T-helper 17 cell (primary cell): ENCODE results near the gene HYDIN. TPM values are rescaled to one million over a fixed set of nuclear protein-coding genes. Genes with fewer than 3 reads are reported as not detected.

ENCODE experiments used
- ATAC-seq: fragments of 150-1000 bp; cut with Tn5 transposase; 2 replicates; pipeline ENCODE4 v1.10.0; 2021; ENCODE audit warnings: mild to moderate bottlenecking, moderate library complexity
- DNase-seq, 3 donors: peaks; one replicate each; pipeline versions ENCODE4 v3.0.0 to v3.0.0-alpha.2; 2020 to 2021
- H3K9me3 ChIP-seq: one replicate; pipeline ENCODE4 v1.7.0; 2013; ENCODE audit warnings: low read length, mild to moderate bottlenecking; ENCODE audit not compliant: control insufficient read depth, poor library complexity, severe bottlenecking
- H3K27ac Mint-ChIP-seq: one replicate; pipeline ENCODE4 v1.8.0; 2022; ENCODE audit warnings: mild to moderate bottlenecking, moderate library complexity, mixed read lengths
- H3K27me3 Mint-ChIP-seq: one replicate; pipeline ENCODE4 v1.8.0; 2022; ENCODE audit warnings: mixed read lengths
- H3K36me3 Mint-ChIP-seq: one replicate; pipeline ENCODE4 v1.8.0; 2022; ENCODE audit warnings: low read depth, mixed read lengths
- H3K4me1 Mint-ChIP-seq: one replicate; pipeline ENCODE4 v1.8.0; 2022; ENCODE audit warnings: mild to moderate bottlenecking, mixed read lengths
- H3K4me3 Mint-ChIP-seq: one replicate; pipeline ENCODE4 v1.8.0; 2022; ENCODE audit warnings: mild to moderate bottlenecking, moderate library complexity, mixed read lengths
- total RNA-seq, 4 donors: library from RNA in 2 of 4; stranded (reverse) in 2 of 4; gene quantifications; one replicate each; pipeline ENCODE4 v1.2.3 and lab custom pipeline; 2022 to 2026

Gene HYDIN
- total RNA-seq (not detected), total RNA-seq (lab: John Stamatoyannopoulos, UW) (0 reads per million in 2 donors)

DNA sequence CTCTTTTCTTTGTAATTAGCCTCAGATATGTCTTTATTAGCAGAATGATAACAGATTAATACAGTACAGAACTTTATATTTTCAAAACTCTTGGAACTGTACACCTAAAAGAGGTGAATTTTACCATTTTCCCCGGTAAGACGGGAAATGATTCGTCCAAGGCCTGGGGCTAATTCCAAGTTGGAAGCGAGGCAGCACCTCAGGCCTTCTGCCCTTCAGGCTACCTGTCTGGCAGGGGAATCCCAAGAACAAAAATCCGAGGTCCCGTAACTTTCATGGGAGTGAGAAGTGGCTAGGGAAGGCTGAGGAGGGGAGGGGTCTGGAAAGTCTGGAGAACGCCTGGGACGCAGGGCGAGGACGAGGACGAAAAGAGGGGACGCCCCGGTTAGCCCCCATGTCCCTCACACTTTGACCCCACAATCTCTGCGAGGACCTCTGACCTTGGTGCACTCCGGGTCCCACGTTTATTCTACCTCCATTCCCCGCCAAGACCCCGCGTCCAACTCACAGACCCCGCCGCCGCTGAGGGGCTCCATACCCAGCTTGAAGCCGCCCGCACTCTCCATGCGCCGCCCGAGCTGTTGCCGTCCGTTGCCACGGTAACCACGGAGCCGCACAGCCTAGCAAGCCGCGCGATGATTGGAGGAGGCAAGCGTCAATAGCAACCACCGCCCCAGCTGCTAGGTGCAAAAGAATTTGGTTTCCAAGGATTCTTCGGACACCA lies at the start of gene HYDIN:
HYDIN (minus strand) TSS at position 601 of the 724 bp plus-strand sequence. CDS start 43,827 bp downstream, outside the sequence.
- DNase-seq (no peak), ATAC-seq (no peak)
- no peaks in the 10 kb centered on the region for H3K4me1 Mint-ChIP-seq
- H3K27me3 Mint-ChIP-seq = peaks cover 24% of the 10 kb centered on the region
- no peaks in the 10 kb centered on the region for H3K9me3 ChIP-seq
- H3K27ac Mint-ChIP-seq = no peak within 1 kb of the TSS
- H3K4me3 Mint-ChIP-seq = no peak within 1 kb of the TSS
- H3K36me3 Mint-ChIP-seq = no peaks in the 10 kb centered on the region

DNA sequence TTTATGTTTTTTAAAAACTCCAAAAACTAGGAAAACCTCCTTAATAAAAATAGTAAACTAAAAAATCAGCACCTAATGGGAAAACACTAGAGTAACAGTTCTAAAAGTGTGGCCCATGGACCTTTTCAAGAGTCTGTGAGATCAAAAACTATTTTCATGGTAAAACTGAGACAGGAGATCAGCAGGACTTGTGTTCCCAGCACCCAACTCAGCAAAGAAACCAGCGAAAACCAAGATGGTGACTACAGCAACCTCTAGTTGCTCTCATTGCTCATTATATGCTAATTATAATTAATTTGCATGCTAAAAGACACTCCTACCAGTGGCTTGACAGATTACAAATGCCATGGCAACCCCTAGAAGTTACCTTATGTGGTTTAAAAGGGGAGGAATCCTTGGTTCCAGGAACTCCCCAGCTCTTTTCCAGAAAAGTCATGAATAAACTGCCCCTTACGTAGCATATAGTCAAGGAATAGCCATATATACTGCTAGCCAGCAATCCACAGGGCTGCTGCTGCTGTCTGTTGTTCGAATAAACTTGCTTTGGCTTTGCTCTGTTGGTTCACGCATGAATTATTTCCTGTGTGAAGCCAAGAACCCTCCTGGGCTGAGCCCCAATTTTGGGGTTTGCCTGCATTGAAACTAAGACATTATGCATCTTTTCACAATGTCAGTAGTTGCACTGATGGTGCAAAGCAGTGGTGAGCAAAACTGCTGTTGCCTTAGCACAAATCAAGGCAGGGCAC lies 46.2 kb upstream of the HYDIN start:
- ATAC-seq = no peak
- H3K27ac Mint-ChIP-seq = no peak overlapping the region
- H3K4me3 Mint-ChIP-seq = no peak overlapping the region
- H3K36me3 Mint-ChIP-seq = no peaks in the 10 kb centered on the region
- H3K4me1 Mint-ChIP-seq = no peaks in the 10 kb centered on the region
- H3K9me3 ChIP-seq = no peaks in the 10 kb centered on the region
- no peak for DNase-seq
- no peaks in the 10 kb centered on the region for H3K27me3 Mint-ChIP-seq

GRCh38 chr16:71273384-71273783 lies 42.9 kb upstream of the HYDIN start:
- H3K4me3 Mint-ChIP-seq = no peak overlapping the region
- no peaks in the 10 kb centered on the region for H3K36me3 Mint-ChIP-seq
- ATAC-seq (no peak), DNase-seq (no peak)
- peaks cover 3% of the 10 kb centered on the region for H3K4me1 Mint-ChIP-seq
- no peak overlapping the region for H3K27ac Mint-ChIP-seq
- no peaks in the 10 kb centered on the region for H3K9me3 ChIP-seq
- H3K27me3 Mint-ChIP-seq = no peaks in the 10 kb centered on the region

- no peak for ATAC-seq
- H3K27ac Mint-ChIP-seq = no peak overlapping the region
- no peak overlapping the region for H3K4me3 Mint-ChIP-seq
- no peaks in the 10 kb centered on the region for H3K36me3 Mint-ChIP-seq
- no peaks in the 10 kb centered on the region for H3K9me3 ChIP-seq
- H3K4me1 Mint-ChIP-seq = no peaks in the 10 kb centered on the region
- no peak for DNase-seq
- H3K27me3 Mint-ChIP-seq = peaks cover 34% of the 10 kb centered on the region
These were observed 33.8 kb upstream of the HYDIN start for GRCh38 chr16:71264299-71264698.

GRCh38 chr16:71263582-71263981 lies 33.1 kb upstream of the HYDIN start:
- H3K27me3 Mint-ChIP-seq = peaks cover 36% of the 10 kb centered on the region
- no peak for DNase-seq
- no peaks in the 10 kb centered on the region for H3K9me3 ChIP-seq
- no peak overlapping the region for H3K27ac Mint-ChIP-seq
- H3K4me3 Mint-ChIP-seq = no peak overlapping the region
- no peaks in the 10 kb centered on the region for H3K36me3 Mint-ChIP-seq
- ATAC-seq = no peak
- H3K4me1 Mint-ChIP-seq = no peaks in the 10 kb centered on the region

GRCh38 chr16:71262391-71262790 lies 31.9 kb upstream of the HYDIN start:
- H3K4me1 Mint-ChIP-seq = no peaks in the 10 kb centered on the region
- H3K4me3 Mint-ChIP-seq = no peak overlapping the region
- no peak for ATAC-seq
- H3K36me3 Mint-ChIP-seq = no peaks in the 10 kb centered on the region
- no peak for DNase-seq
- H3K27me3 Mint-ChIP-seq = peaks cover 39% of the 10 kb centered on the region
- no peaks in the 10 kb centered on the region for H3K9me3 ChIP-seq
- no peak overlapping the region for H3K27ac Mint-ChIP-seq

- H3K9me3 ChIP-seq = no peaks in the 10 kb centered on the region
- ATAC-seq (no peak), DNase-seq (no peak)
- H3K36me3 Mint-ChIP-seq = no peaks in the 10 kb centered on the region
- H3K27me3 Mint-ChIP-seq = peaks cover 48% of the 10 kb centered on the region
- no peaks in the 10 kb centered on the region for H3K4me1 Mint-ChIP-seq
- no peak overlapping the region for H3K4me3 Mint-ChIP-seq
- no peak overlapping the region for H3K27ac Mint-ChIP-seq
These were observed 30.5 kb upstream of the HYDIN start for GRCh38 chr16:71260995-71261394.

GRCh38 chr16:71259086-71259485 lies 28.6 kb upstream of the HYDIN start:
- no peak for ATAC-seq
- no peak for DNase-seq
- no peak overlapping the region for H3K4me3 Mint-ChIP-seq

GRCh38 chr16:71258372-71258771 lies 27.9 kb upstream of the HYDIN start:
- H3K9me3 ChIP-seq = no peaks in the 10 kb centered on the region
- DNase-seq = no peak
- Mint-ChIP-seq H3K4me3 (no peak overlapping the region), H3K36me3 (no peaks in the 10 kb centered on the region), H3K27me3 (peaks cover 64% of the 10 kb centered on the region), H3K27ac (no peak overlapping the region), H3K4me1 (peaks cover 3% of the 10 kb centered on the region)
- ATAC-seq = no peak

More at GRCh38 chr16:71259086-71259485, 28.6 kb upstream of the HYDIN start:
- Mint-ChIP-seq H3K27ac (no peak overlapping the region), H3K36me3 (no peaks in the 10 kb centered on the region), H3K27me3 (peaks cover 65% of the 10 kb centered on the region), H3K4me1 (peaks cover 3% of the 10 kb centered on the region)
- H3K9me3 ChIP-seq = no peaks in the 10 kb centered on the region

DNA sequence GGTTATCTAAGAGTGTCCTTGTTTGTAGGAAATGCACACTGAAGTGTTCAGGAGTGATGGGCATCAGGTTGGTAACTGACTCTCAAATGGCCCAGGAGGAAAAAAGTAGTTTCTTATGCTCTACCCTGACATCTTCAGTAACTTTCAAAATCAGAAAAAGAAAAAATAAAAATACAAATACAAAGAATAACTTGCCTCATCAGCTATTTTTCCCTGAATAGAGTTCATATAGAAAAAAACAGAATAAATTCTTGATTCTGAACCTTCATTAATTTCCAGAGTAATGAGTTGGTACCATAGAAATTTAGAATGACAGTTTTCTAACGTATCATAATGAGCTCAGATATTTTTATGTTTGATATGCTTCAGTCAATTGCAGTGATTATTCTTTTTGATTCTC lies 27.2 kb upstream of the HYDIN start:
- Mint-ChIP-seq H3K36me3 (no peaks in the 10 kb centered on the region), H3K27ac (no peak overlapping the region), H3K4me3 (no peak overlapping the region), H3K4me1 (peaks cover 3% of the 10 kb centered on the region), H3K27me3 (peaks cover 58% of the 10 kb centered on the region)
- DNase-seq (no peak), ATAC-seq (no peak)
- no peaks in the 10 kb centered on the region for H3K9me3 ChIP-seq

- peaks cover 56% of the 10 kb centered on the region for H3K27me3 Mint-ChIP-seq
- no peak overlapping the region for H3K27ac Mint-ChIP-seq
- H3K4me3 Mint-ChIP-seq = no peak overlapping the region
- no peaks in the 10 kb centered on the region for H3K36me3 Mint-ChIP-seq
- no peaks in the 10 kb centered on the region for H3K9me3 ChIP-seq
- ATAC-seq = no peak
- H3K4me1 Mint-ChIP-seq = peaks cover 3% of the 10 kb centered on the region
- no peak for DNase-seq
These were observed 25.2 kb upstream of the HYDIN start for GRCh38 chr16:71255721-71256120.

- ATAC-seq = no peak
- H3K27me3 Mint-ChIP-seq = peaks cover 54% of the 10 kb centered on the region
- no peaks in the 10 kb centered on the region for H3K9me3 ChIP-seq
- H3K4me1 Mint-ChIP-seq = peaks cover 3% of the 10 kb centered on the region
- no peak overlapping the region for H3K4me3 Mint-ChIP-seq
- no peak overlapping the region for H3K27ac Mint-ChIP-seq
- no peaks in the 10 kb centered on the region for H3K36me3 Mint-ChIP-seq
- no peak for DNase-seq
These were observed 24.5 kb upstream of the HYDIN start for GRCh38 chr16:71254832-71255525.

- Mint-ChIP-seq H3K4me3 (no peak overlapping the region), H3K4me1 (peaks cover 3% of the 10 kb centered on the region), H3K27ac (no peak overlapping the region), H3K36me3 (no peaks in the 10 kb centered on the region), H3K27me3 (peaks cover 32% of the 10 kb centered on the region)
- DNase-seq = no peak
- H3K9me3 ChIP-seq = no peaks in the 10 kb centered on the region
- ATAC-seq = no peak
These were observed 20.1 kb upstream of the HYDIN start for GRCh38 chr16:71250461-71251235.
